ENCODE results near the gene TIMM23.
"Not testable (repeated sequence)": the region's sequence is repeated elsewhere in the genome, so short reads cannot be mapped to it uniquely, and the experiment has no call there.

Gene TIMM23

DNA sequence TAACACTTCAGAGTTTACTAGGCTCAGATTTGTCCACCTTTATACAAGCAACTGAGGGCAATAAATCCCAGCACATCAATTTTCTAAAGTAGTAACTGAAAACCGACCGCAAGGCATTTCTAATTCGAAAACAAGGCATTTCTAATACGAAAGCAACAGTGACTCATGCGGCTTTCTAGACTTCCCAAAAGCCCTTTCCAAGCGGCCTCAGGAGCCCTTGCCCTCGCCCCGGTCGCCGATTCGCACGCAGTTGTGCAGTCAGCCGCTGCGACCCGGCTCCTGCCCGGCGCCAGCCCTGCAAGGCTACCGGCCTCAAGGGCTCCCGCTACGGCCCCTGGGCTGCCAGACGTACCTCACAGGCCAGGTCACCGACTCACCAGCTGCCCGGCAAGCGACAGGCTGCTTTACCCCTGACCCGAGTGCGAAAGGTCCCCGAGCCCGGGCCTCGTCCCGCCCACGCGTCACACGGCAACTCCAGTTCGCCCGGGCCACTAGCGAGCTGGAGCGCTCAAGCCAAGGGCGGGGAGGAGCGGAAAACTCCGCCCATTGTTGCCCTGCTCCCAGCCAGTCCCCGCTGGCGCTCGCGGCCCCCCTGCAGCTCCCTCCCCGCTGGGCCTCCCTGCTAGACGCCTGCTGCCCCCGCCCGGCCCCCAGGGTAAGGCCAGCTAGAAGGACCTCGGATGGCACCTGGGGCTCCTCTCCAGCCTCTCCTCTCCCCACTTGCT lies 50.9 kb downstream of the TIMM23 start:
- peak; percentile 83 for DNase-seq (ENCODE audit: low spot score)

DNA sequence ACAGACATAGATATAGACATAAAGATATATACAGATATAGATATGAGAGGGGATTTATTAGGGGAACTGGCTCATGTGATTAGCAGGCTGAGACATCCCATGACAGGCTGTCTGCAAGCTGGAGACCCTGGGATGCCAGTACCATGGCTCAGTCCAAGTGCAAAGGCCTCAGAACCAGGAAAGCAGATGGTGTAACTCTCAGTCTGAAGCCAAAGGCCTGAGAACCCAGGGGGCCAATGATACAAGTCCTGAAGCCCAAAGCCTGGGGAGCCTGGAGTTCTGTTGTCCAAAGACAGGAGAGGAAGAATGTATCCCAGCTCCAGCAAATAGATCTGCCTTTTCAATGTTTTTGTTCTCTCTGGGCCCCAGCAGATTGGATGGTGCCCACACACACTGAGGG lies 52.7 kb downstream of the TIMM23 start:
- no peak for DNase-seq (ENCODE audit: low spot score)

- no peak for DNase-seq (ENCODE audit: low spot score)
Measured at GRCh38 chr10:46025406-46025805, 53.1 kb downstream of the TIMM23 start.

DNA sequence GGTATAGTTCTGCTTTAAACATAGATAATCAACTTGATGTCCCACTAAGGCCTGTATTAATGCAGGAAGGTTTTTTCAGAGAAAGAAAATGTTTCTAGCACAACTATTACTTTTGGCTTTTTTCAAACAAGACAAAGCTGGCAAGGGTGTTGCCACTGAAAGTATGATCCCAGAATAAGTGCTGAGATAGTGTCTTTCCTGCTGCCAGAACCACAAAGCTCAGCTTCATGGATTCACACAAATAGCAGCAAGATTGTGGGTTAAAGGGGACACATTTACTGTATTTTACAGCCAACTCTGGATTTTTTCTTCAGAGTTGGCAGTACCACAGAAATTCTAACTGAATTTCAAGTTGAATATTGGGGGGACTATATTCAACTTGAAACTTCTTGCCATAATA lies 53.8 kb downstream of the TIMM23 start:
- no peak for DNase-seq (ENCODE audit: low spot score)

DNA sequence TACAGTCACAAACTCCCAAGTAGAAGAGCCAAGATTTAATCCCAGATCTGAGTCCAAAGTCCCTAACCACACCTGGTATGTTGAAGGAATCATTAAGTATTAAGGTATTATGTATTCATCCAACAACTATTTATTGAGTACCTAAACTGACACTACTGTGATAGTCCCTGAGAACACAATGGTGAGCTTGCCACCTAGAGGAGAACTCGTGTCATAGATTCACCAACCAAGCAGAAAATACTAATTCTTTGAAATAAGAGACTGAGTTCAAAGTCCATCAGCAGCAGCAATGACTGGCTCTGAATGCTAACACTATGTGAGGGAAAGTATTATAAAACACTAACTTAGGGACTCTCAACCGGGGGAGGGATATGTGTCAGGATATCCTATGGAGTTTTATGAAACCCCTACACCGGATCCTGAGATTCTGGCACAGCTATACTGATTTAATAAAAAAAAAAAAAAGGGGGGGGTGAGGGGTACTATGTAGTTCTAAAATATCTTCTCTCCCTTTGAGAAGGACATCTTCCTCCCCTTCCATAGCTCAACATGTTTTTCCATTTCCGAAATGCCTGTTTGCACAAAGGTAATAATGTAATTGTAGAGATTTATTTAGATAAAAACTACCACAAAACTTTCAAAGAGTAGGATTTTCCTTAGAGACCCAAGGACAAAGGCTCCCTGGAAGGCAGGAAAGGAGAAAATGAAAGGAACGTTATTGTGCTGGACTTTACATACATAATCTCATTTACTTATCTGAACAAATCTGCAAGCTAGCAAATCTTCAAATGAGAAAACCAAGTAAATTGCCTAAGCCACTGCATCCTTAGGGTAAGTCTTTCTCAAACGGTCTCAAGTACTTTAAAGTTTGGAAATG lies 56.5 kb downstream of the TIMM23 start:
- DNase-seq (ENCODE audit: low spot score) = peak; percentile 66

DNA sequence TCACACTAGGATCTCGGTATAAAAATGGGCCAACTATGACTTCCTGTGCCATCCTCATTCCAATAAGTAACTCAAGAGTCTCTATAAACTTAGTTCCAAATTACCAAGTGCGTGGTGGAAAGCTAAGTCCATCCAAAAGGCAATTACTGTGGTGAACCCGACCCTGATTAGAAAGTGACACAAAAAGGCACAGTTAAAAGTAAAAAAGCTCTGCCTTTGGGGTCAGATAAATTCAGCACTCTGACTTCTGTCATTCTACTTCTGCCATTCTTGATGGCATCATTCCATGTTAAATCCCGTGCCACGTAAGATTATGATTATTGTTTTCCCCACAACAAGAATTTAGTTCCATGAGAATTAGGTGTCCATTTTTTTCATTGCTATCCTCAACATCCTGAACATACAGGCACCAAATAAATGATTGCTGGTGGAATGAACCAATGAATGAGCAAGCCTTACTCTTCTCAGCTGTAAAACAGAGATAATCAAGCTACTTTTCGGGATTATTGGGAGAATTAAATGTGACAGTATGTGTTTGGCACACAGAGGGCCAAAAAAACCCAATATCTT lies 57.3 kb downstream of the TIMM23 start:
- DNase-seq (ENCODE audit: low spot score) = no peak

- peak; percentile 97 for DNase-seq (ENCODE audit: low spot score)
Measured at GRCh38 chr10:46030091-46030937, 58.0 kb downstream of the TIMM23 start, which contains the start of gene NCOA4. Gene NCOA4, minus strand, starts transcription at chr10:46030623. Its CDS starts 13,943 bp downstream, at chr10:46016680.

GRCh38 chr10:46031648-46032532 lies 59.6 kb downstream of the TIMM23 start:
- DNase-seq (ENCODE audit: low spot score) = no peak

- DNase-seq (ENCODE audit: low spot score) = no peak
Measured at GRCh38 chr10:46033602-46034011, 61.3 kb downstream of the TIMM23 start.

DNA sequence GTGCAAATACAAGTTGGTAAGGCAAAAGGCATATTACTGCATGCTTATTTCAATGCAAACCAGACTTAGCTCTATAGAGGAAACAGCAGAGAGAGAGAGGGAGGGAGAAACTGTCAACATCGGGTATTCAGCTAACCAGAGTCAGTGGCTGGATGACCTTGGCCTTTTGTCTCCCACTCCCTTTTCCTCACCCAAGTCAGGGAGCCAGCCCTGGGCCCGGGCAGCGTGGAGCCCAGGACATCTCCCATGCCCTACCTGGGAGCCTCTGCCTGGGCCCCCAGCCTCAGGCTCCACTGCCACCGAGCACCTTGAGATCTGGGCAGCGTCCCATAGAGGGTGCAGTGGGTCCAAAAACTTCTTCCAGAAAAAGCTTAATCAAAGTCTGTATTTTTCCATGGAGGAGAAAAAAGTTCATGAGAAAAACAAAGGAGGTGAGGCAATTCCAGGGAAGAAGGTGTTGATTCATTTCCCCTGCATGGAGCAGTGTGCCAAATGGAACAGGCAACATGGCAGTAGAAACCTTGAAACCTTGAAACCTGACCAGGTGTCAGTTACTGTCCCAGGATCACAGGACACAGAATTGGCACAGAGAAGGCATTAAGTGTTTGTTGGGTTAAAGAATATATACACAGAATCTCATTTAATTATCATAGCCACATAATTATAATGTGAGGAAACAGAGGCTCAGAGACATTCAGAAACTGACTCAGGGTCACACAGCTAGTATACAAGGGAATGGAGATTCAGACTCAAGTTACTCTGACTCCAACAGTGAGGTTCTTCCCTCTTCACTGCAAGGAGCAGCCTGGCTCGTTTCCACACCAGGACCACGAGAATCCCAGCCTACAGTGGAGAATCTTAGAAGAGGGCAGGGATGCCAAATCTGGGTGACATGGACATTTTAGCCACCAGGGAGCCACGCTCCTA lies 63.9 kb downstream of the TIMM23 start:
- no peak for DNase-seq (ENCODE audit: low spot score)

DNA sequence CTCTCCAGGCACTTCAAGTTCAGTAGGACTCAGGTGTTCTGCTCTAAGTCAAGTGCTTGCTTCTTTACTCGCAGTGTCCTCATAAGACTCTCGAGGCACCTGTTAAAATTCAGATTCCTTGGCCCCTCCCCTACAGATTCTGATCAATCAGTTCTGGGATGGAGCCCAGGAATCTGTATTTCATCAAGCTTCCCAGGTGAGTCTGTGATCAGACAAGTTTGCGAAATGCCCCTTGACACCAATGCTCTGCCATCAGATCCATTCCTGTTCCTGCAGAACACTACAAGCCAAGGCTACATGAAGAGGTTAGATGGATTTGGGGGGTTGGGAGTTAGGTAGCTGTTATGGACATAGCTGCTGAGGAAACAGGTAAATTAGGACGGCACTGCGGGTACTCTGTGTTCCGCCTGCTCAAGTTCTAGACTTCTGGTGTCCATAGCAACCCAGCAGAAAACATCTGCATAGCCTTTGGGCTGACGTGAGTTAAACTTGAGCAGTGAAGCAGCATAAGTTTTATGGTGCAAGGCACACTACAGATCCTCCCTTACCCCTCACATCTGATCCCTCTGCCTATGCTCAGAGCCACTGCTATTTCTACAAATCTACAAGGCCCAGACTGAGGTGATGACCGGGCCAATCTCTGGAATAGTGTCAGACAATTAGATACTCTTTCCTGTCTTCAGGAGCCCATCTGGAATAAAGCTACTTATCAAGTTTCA lies 65.0 kb downstream of the TIMM23 start:
- no peak for DNase-seq (ENCODE audit: low spot score)

DNA sequence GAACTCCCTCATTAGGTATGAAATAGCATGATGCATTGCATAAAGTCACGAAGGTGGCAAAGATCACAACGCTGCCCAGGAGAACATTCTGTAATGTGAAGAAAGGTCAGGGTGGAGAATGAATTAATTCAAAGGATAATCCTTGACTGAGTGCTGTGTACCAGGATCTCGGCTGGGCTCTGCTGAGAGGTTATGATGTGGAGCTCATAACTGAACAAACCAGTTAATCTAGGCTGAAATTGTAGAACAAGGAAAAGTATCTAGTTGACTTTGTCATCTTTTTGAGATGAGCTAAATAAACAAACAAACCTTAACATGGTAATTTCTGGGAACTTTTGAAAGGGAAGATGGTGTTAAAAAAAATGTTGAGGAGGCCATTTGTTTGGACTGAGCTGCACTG lies 67.7 kb downstream of the TIMM23 start:
- no peak for DNase-seq (ENCODE audit: low spot score)

- no peak for DNase-seq (ENCODE audit: low spot score)
Measured at GRCh38 chr10:46042527-46042926, 70.2 kb downstream of the TIMM23 start.

GRCh38 chr10:46046261-46046660 lies 74.0 kb downstream of the TIMM23 start, which contains the start of gene MSMB:
Gene MSMB, minus strand, starts transcription at chr10:46046269. Its CDS starts 32 bp downstream, at chr10:46046237.
- no peak for DNase-seq (ENCODE audit: low spot score)

- no peak for DNase-seq (ENCODE audit: low spot score)
Measured at GRCh38 chr10:46048152-46048551, 75.9 kb downstream of the TIMM23 start.

DNA sequence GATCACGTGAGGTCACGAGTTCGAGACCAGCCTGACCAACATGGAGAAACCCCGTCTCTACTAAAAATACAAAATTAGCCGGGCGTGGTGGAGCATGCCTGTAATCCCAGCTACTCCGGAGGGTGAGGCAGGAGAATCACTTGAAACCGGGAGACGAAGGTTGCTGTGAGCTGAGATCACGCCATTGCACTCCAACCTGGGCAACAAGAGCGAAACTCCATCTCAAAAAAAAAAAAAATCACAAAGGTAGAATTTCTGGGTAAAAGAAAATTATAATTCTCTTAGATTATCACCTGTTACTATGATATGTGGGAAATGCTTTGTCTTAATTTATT lies 77.2 kb downstream of the TIMM23 start:
- not testable (repeated sequence) for DNase-seq (ENCODE audit: low spot score)

DNA sequence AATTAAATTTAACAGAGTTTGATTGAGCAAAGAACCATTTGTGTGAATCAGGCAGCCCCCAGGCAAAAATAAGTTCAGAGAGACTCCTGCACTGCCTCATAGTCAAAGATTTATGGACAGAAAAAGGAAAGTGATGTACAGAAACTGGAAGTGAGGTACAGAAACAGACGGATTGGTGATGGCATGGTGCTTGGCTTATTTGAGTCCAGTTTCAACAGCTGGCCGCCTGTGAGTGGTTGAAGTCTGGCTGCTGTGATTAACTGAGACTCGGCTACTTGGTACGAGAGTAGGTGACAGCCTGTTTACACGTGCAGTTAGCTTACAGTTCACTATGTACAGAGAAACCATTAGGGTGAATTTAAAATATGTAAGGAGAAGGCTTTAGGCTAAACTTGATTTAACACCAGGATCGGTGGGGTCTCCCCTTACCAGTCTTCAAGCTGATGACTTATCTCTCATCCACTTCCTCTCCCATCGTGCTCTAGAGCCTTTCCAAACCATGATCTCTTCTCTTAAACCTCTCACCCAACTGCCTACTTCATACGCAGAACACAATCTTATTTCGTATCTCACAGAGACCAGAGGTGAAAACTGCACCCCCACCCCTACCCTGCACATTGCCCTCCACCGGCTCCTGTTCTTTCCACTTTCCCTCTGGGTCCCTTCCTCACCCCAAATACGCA lies 78.8 kb downstream of the TIMM23 start:
- no peak for DNase-seq (ENCODE audit: low spot score)

- no peak for DNase-seq (ENCODE audit: low spot score)
Measured at GRCh38 chr10:46052057-46052790, 79.9 kb downstream of the TIMM23 start.

All from activated CD4-positive, alpha-beta T cell treated with anti-CD3 and anti-CD28 coated beads, Interleukin-2, Interleukin-4, amounts not matched to agents 100 ng/mL and 50 ng/mL, durations not matched to agents 16 hours and 8 hours (primary cell).